Fibroblast of lung (primary cell): ENCODE results near the gene TAF3.

Source experiments
- EZH2 ChIP-seq: IDR thresholded peaks from 2 replicates; pipeline ENCODE4 v1.5.1; 2012; ENCODE audit warnings: low read length, control low read depth, mild to moderate bottlenecking; ENCODE audit errors: missing control alignments
- TF ChIP-seq, protein P1 (sequence below), 2 donors: IDR thresholded peaks in 1 of 2; conservative IDR thresholded peaks in 1 of 2; 1 replicate in 1 of 2; 2 replicates in 1 of 2; pipeline ENCODE4 v1.5.1; 2011 to 2012; ENCODE audit warnings: low read length in 2 of 2, control low read depth in 1 of 2, inconsistent platforms in 1 of 2, low read depth in 1 of 2, mild to moderate bottlenecking in 1 of 2

DNA sequence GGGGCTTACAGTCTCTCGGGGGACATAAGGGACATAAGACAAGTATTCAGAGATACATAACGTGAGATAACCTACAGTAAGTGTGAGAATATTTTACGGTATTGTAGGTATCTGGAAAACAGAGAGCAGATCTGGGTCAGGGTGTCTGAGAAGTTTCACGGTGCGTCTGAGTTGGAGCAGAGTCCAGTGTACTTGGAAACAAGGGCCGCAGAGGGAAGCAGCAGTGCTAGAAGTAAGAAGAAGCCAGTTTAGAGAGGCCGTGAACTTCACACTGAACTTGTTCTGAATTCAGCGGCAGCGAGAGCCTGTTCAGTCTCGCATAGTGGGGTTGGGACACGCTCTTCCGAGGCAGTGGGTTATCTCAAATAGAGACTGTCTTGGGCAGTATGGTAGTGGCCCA lies 85.5 kb downstream of the TAF3 start:
- no peak for TF ChIP-seq EZH2
- TF ChIP-seq, protein P1, sequence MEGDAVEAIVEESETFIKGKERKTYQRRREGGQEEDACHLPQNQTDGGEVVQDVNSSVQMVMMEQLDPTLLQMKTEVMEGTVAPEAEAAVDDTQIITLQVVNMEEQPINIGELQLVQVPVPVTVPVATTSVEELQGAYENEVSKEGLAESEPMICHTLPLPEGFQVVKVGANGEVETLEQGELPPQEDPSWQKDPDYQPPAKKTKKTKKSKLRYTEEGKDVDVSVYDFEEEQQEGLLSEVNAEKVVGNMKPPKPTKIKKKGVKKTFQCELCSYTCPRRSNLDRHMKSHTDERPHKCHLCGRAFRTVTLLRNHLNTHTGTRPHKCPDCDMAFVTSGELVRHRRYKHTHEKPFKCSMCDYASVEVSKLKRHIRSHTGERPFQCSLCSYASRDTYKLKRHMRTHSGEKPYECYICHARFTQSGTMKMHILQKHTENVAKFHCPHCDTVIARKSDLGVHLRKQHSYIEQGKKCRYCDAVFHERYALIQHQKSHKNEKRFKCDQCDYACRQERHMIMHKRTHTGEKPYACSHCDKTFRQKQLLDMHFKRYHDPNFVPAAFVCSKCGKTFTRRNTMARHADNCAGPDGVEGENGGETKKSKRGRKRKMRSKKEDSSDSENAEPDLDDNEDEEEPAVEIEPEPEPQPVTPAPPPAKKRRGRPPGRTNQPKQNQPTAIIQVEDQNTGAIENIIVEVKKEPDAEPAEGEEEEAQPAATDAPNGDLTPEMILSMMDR (conservative IDR thresholded peaks at IDR 0.05 in 1 of 2, IDR thresholded peaks at IDR 0.05 in 1 of 2; ENCODE audit: low read depth in 1 of 2, low read length in 2 of 2), result no peak
